Lower leg skin (tissue), 4 donors: Measurements from ENCODE around the gene NEU3. TPM values are rescaled to one million over a fixed set of nuclear protein-coding genes. Genes with fewer than 3 reads are reported as not detected.
A peak's percentile ranks its signal among the peaks of the same experiment; 100 is the strongest.
"Not testable (repeated sequence)": the region's sequence is repeated elsewhere in the genome, so short reads cannot be mapped to it uniquely, and the experiment has no call there.

ENCODE experiments used
- DNase-seq, 2 donors: peaks; one replicate each; pipeline ENCODE4 v3.0.0-alpha.2; 2019; ENCODE audit warnings: low spot score in 2 of 2
- H3K4me3 ChIP-seq: fragments of 200-600 bp; sonication (generic); 2 replicates; pipeline ENCODE4 v1.5.1; 2017; ENCODE audit warnings: mild to moderate bottlenecking, low read depth; ENCODE audit not compliant: poor library complexity, severe bottlenecking
- CTCF ChIP-seq, 3 donors: fragments of 450-650 bp; IDR thresholded peaks; one replicate each; pipeline ENCODE4 v1.5.1; 2016; ENCODE audit warnings: antibody characterized with exemption in 3 of 3, mild to moderate bottlenecking in 3 of 3, moderate library complexity in 2 of 3
- POLR2A ChIP-seq, 2 donors: fragments of 450-650 bp; IDR thresholded peaks; one replicate each; pipeline ENCODE4 v1.6.1; 2016 to 2017; ENCODE audit warnings: antibody characterized with exemption in 2 of 2, mild to moderate bottlenecking in 1 of 2, moderate library complexity in 1 of 2
- WGBS, 2 donors: methylation state at CpG; one replicate each; pipeline ENCODE4 v1.1.5; 2018; 5-methylcytosine and 5-hydroxymethylcytosine counted together
- intact Hi-C: fragments of 100-400 bp; cut with DNase I; formaldehyde crosslinking; loops from one replicate; pipeline ENCODE4 v1.15.0; 2023; ENCODE audit warnings: low total_unique reads
- total RNA-seq, 4 donors: library from RNA; depleted of rRNA; stranded (reverse); fragments of >200 nt; gene quantifications; one replicate each; pipeline ENCODE4 v1.1.0, GENCODE V29; 2016

NEU3 gene
- total RNA-seq, 4 donors from 2014 or later, result 4.3 to 7.4 (median 5.9) TPM

- DNase-seq, result no peak
- no peak for TF ChIP-seq CTCF (IDR thresholded peaks at IDR 0.05)
- intact Hi-C loops, result no loop called here
- H3K4me3 ChIP-seq, result no peak overlapping the region
- 93 to 94% methylated on average over 4 of the region's 4 CpGs for WGBS, 2 donors
Measured at GRCh38 chr11:74978041-74978440, 10.7 kb upstream of the NEU3 start.

- TF ChIP-seq POLR2A (IDR thresholded peaks at IDR 0.05) (no peak), CTCF (IDR thresholded peaks at IDR 0.05) (no peak)
- WGBS, 2 donors, result 87 to 92% methylated on average over 2 of the region's 2 CpGs
- no peak for DNase-seq
- no peak overlapping the region for H3K4me3 ChIP-seq
- intact Hi-C loops, result no loop called here
Measured at GRCh38 chr11:74980634-74981033, 8.1 kb upstream of the NEU3 start.

- intact Hi-C loops, result no loop called here
- 94 to 95% methylated on average over 1 of the region's 1 CpG for WGBS, 2 donors
- TF ChIP-seq CTCF (IDR thresholded peaks at IDR 0.05) (no peak), POLR2A (IDR thresholded peaks at IDR 0.05) (no peak)
- H3K4me3 ChIP-seq, result no peak overlapping the region
- no peak for DNase-seq
Measured at GRCh38 chr11:74981888-74982287, 6.8 kb upstream of the NEU3 start.

GRCh38 chr11:74984070-74984469, 4.7 kb upstream of the NEU3 start:
- no peak overlapping the region for H3K4me3 ChIP-seq
- DNase-seq, result no peak
- TF ChIP-seq POLR2A (IDR thresholded peaks at IDR 0.05), result no peak
- no peak for TF ChIP-seq CTCF (IDR thresholded peaks at IDR 0.05)
- 89 to 95% methylated on average over 3 of the region's 3 CpGs for WGBS, 2 donors
- intact Hi-C loops, result no loop called here

GRCh38 chr11:74984730-74985129, 4.0 kb upstream of the NEU3 start:
- intact Hi-C loops, result no loop called here
- WGBS, 2 donors, result 91 to 94% methylated on average over 2 of the region's 2 CpGs
- TF ChIP-seq POLR2A (IDR thresholded peaks at IDR 0.05) (no peak), CTCF (IDR thresholded peaks at IDR 0.05) (no peak)
- H3K4me3 ChIP-seq, result no peak overlapping the region
- DNase-seq, result no peak

- peak overlapping the region; percentile 77 for H3K4me3 ChIP-seq
- WGBS, 2 donors, result 3 to 7% methylated on average over 8 of the region's 8 CpGs
- no peak for TF ChIP-seq CTCF (IDR thresholded peaks at IDR 0.05)
- TF ChIP-seq POLR2A (IDR thresholded peaks at IDR 0.05), result no peak
- DNase-seq, result no peak
- intact Hi-C loops, result no loop called here
Measured at GRCh38 chr11:74989260-74989638, 516 bp downstream of the NEU3 start.

- 88 to 94% methylated on average over 4 of the region's 4 CpGs for WGBS, 2 donors
- DNase-seq, intact Hi-C loops, H3K4me3 ChIP-seq: not testable (repeated sequence)
Measured at GRCh38 chr11:74990150-74990549, 1.4 kb downstream of the NEU3 start.
